Panc1 (cell line): ENCODE results near the gene WAPL. TPM values are rescaled to one million over a fixed set of nuclear protein-coding genes. Genes with fewer than 3 reads are reported as not detected.

ENCODE experiments used
- ATAC-seq: fragments of 200-7000 bp; cut with Tn5 transposase; 2 replicates; pipeline ENCODE4 v1.9.1; 2020; ENCODE audit warnings: mild to moderate bottlenecking, moderate library complexity
- BruUV-seq: library from RNA; stranded (reverse); fragments of 400-500 nt; replicated peaks from 2 replicates; lab custom pipeline; 2021; lab: Mats Ljungman, UMichigan
- CTCF ChIA-PET: fragments of 300-600 bp; sonication (Branson Sonifier 250); formaldehyde crosslinking; loops from one replicate; lab custom pipeline; 2022; ENCODE audit warnings: antibody characterized with exemption; lab: Charles Lee
- POLR2A ChIA-PET: fragments of 300-600 bp; sonication (Branson Sonifier 250); formaldehyde crosslinking; loops from one replicate; lab custom pipeline; 2022; ENCODE audit warnings: antibody characterized with exemption; lab: Charles Lee
- DNase-seq: peaks from one replicate; pipeline ENCODE4 v3.0.0-alpha.2; 2010; ENCODE audit warnings: low read depth, low spot score
- H3K27ac ChIP-seq: 2 replicates; pipeline ENCODE4 v1.5.1; 2011; ENCODE audit warnings: mild to moderate bottlenecking, low read length, inconsistent platforms
- H3K27me3 ChIP-seq: fragments of 200-500 bp; sonication (Bioruptor generic); 2 replicates; pipeline ENCODE4 v1.6.0; 2014; ENCODE audit warnings: low read length, inconsistent platforms; ENCODE audit not compliant: control insufficient read depth, insufficient read depth
- H3K36me3 ChIP-seq: fragments of 200-500 bp; sonication (Bioruptor generic); 2 replicates; pipeline ENCODE4 v1.5.1; 2014; ENCODE audit warnings: inconsistent platforms, mild to moderate bottlenecking, low read length, moderate library complexity; ENCODE audit not compliant: control insufficient read depth, insufficient read depth
- H3K4me1 ChIP-seq: 2 replicates; pipeline ENCODE4 v1.5.1; 2011; ENCODE audit warnings: inconsistent platforms, mild to moderate bottlenecking, low read length, moderate library complexity; ENCODE audit not compliant: control insufficient read depth, insufficient read depth
- H3K4me3 ChIP-seq, 2 experiments: 2 replicates each; pipeline ENCODE4 v1.5.1; 2011 to 2012; ENCODE audit warnings: low read depth in 2 of 2, low read length in 2 of 2, mild to moderate bottlenecking in 2 of 2, inconsistent platforms in 1 of 2, moderate library complexity in 1 of 2
- H3K9me3 ChIP-seq: fragments of 200-500 bp; sonication (Bioruptor generic); 2 replicates; pipeline ENCODE4 v1.5.1; 2014; ENCODE audit warnings: low read depth, mild to moderate bottlenecking, inconsistent platforms, low read length, moderate library complexity; ENCODE audit not compliant: control insufficient read depth, insufficient read depth
- POLR2AphosphoS5 ChIP-seq: IDR thresholded peaks from 2 replicates; pipeline ENCODE4 v1.6.1; 2012; ENCODE audit warnings: mild to moderate bottlenecking, low read depth, low read length, moderate library complexity
- SIN3A ChIP-seq: IDR thresholded peaks from 2 replicates; pipeline ENCODE4 v1.6.1; 2012; ENCODE audit warnings: low read depth, mild to moderate bottlenecking, low read length, moderate library complexity, borderline replicate concordance; ENCODE audit not compliant: insufficient read depth
- TCF7L2 ChIP-seq: IDR thresholded peaks from 2 replicates; pipeline ENCODE4 v1.6.1; 2011; ENCODE audit warnings: mild to moderate bottlenecking, low read depth, low read length, inconsistent platforms
- in situ Hi-C: cut with HindIII; loops from 2 replicates; pipeline ENCODE4 v1.10.0; 2016; ENCODE audit warnings: low sequenced_read_pairs, low pct_unique_long_range_greater_than_20kb
- intact Hi-C: fragments of 100-400 bp; cut with micrococcal nuclease; formaldehyde crosslinking; loops from one replicate; pipeline ENCODE4 v1.10.0; 2022; ENCODE audit not compliant: unreplicated experiment
- total RNA-seq: library from RNA; stranded (reverse); gene quantifications from one replicate; pipeline ENCODE4 v1.2.1, GENCODE V29; 2021; ENCODE audit not compliant: unreplicated experiment
- TF ChIP-seq, protein P1 (sequence below): fragments of 450-650 bp; IDR thresholded peaks from 2 replicates; pipeline ENCODE4 v1.5.1; 2017; ENCODE audit warnings: mild to moderate bottlenecking
- TF ChIP-seq, protein P2 (sequence below), 2 experiments: IDR thresholded peaks; 2 replicates each; pipeline ENCODE4 v1.6.1; 2011 to 2012; ENCODE audit warnings: low read depth in 2 of 2, control low read depth in 1 of 2, low read length in 1 of 2, mild to moderate bottlenecking in 1 of 2, moderate library complexity in 1 of 2; ENCODE audit not compliant: insufficient read depth in 1 of 2

Gene WAPL
- total RNA-seq, 1 experiment from 2014 or later, result 56.2 TPM

DNA sequence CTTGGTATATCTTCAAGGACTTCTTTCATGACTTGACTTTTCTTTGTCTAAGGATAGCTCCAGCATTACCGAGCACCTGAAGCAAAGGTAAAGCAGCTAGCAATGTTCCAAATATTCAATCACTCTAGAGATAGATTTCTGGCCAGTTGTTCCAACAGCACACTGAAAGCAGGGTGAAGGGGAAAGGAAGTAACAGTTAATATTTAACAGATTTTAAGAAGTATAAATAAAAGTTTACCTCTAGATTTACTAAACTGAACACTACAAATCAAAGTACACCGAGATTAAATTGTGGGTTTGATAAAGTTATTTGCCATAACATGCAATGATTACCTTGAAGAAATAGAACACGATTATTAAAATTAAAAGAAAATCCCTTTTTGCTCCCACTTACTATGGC is 84.1 kb downstream of the WAPL start:
- no peak for TF ChIP-seq SIN3A
- TF ChIP-seq, protein P1, sequence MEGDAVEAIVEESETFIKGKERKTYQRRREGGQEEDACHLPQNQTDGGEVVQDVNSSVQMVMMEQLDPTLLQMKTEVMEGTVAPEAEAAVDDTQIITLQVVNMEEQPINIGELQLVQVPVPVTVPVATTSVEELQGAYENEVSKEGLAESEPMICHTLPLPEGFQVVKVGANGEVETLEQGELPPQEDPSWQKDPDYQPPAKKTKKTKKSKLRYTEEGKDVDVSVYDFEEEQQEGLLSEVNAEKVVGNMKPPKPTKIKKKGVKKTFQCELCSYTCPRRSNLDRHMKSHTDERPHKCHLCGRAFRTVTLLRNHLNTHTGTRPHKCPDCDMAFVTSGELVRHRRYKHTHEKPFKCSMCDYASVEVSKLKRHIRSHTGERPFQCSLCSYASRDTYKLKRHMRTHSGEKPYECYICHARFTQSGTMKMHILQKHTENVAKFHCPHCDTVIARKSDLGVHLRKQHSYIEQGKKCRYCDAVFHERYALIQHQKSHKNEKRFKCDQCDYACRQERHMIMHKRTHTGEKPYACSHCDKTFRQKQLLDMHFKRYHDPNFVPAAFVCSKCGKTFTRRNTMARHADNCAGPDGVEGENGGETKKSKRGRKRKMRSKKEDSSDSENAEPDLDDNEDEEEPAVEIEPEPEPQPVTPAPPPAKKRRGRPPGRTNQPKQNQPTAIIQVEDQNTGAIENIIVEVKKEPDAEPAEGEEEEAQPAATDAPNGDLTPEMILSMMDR, result no peak
- TF ChIP-seq, protein P2, sequence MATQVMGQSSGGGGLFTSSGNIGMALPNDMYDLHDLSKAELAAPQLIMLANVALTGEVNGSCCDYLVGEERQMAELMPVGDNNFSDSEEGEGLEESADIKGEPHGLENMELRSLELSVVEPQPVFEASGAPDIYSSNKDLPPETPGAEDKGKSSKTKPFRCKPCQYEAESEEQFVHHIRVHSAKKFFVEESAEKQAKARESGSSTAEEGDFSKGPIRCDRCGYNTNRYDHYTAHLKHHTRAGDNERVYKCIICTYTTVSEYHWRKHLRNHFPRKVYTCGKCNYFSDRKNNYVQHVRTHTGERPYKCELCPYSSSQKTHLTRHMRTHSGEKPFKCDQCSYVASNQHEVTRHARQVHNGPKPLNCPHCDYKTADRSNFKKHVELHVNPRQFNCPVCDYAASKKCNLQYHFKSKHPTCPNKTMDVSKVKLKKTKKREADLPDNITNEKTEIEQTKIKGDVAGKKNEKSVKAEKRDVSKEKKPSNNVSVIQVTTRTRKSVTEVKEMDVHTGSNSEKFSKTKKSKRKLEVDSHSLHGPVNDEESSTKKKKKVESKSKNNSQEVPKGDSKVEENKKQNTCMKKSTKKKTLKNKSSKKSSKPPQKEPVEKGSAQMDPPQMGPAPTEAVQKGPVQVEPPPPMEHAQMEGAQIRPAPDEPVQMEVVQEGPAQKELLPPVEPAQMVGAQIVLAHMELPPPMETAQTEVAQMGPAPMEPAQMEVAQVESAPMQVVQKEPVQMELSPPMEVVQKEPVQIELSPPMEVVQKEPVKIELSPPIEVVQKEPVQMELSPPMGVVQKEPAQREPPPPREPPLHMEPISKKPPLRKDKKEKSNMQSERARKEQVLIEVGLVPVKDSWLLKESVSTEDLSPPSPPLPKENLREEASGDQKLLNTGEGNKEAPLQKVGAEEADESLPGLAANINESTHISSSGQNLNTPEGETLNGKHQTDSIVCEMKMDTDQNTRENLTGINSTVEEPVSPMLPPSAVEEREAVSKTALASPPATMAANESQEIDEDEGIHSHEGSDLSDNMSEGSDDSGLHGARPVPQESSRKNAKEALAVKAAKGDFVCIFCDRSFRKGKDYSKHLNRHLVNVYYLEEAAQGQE (IDR thresholded peaks at IDR 0.05; ENCODE audit: insufficient read depth in 1 of 2, low read depth in 2 of 2, low read length in 1 of 2), result no peak
- no peak for TF ChIP-seq POLR2AphosphoS5
- no peak for TF ChIP-seq TCF7L2
- BruUV-seq, result no TSS peak
- no peak overlapping the region for H3K27ac ChIP-seq
- ATAC-seq (no peak), DNase-seq (no peak)
- H3K36me3 ChIP-seq, result peaks cover 45% of the 10 kb centered on the region
- in situ Hi-C loops (no loop called here), intact Hi-C loops (no loop called here)
- CTCF ChIA-PET, result no interaction called here
- H3K4me3 ChIP-seq, result no peak overlapping the region
- H3K9me3 ChIP-seq, result no peaks in the 10 kb centered on the region
- no peaks in the 10 kb centered on the region for H3K4me1 ChIP-seq
- no peaks in the 10 kb centered on the region for H3K27me3 ChIP-seq
- POLR2A ChIA-PET, result no interaction called here

DNA sequence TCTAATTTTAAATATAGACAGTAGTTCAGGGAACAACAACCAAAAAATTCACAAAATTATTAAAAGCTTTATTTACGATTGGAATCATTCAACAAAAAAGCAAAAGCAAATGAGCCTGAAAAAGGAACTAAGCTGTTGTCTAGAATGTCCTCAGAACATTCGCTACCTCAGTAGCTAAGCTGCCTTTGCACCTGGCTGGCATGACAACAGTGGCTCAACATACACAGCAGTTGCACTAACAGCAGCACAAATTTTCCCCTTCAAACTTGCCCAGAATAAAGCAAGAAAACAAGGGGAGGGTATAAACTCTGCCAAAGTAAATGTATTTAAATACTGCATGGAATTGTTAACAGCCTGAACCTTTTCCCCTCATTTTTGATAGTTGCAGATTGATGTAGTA is 84.6 kb downstream of the WAPL start:
- ChIA-PET CTCF (no interaction called here), POLR2A (no interaction called here)
- in situ Hi-C loops, result no loop called here

More for the DNA sequence above, 84.6 kb downstream of the WAPL start:
- Histone ChIP-seq H3K27me3 (no peaks in the 10 kb centered on the region), H3K4me1 (no peaks in the 10 kb centered on the region), H3K27ac (no peak overlapping the region), H3K4me3 (no peak overlapping the region), H3K36me3 (peaks cover 45% of the 10 kb centered on the region), H3K9me3 (no peaks in the 10 kb centered on the region)
- TF ChIP-seq, protein P2 (IDR thresholded peaks at IDR 0.05; ENCODE audit: insufficient read depth in 1 of 2, low read depth in 2 of 2, low read length in 1 of 2), result no peak
- TF ChIP-seq SIN3A, result no peak
- no peak for TF ChIP-seq POLR2AphosphoS5
- TF ChIP-seq TCF7L2, result no peak
- TF ChIP-seq, protein P1, result no peak
- no peak for DNase-seq
- no peak for ATAC-seq
- no TSS peak for BruUV-seq
- intact Hi-C loops, result no loop called here
